Measurements from ENCODE around the gene FNDC5.
"Not testable (repeated sequence)": the region's sequence is repeated elsewhere in the genome, so short reads cannot be mapped to it uniquely, and the experiment has no call there.

FNDC5 gene

DNA sequence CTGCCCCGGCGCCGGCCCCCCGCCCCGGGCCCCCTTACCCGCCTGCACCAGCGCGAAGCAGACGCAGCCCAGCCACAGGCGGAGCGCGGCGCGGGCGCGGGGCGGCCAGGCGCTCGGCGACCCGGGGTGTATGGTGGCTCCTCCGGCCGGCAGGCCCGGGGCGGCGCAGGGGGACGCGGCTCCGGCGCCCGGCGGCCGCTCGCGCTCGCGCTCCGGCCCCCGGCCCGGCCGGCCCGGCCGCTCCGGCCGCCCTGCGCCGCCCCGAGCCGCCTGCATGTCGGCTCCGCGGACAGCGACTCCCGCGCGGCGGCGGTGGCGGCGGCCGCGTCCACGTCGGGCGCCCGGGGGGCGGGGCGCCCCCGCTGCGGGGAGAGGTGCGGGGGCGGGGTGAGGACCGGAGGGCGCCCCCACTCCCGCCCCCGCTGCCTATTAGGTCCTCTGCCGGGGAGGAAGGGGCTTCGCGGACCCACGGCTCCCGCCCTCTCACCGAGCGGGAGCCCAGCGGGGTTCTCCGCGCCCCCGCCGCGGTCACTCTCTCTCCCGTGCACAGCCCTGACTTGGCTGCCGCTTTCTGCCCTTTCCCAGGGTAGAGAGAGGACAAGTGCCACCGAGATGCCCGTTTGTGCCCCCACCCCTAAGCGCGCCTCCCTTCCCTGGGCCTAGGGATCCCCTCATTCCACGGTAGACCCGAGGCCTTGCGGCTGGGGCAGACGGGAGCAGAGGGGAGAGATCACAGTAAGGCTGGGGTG, at the start of gene FNDC5:
Gene FNDC5, minus strand, starts transcription at position 298 of the 749 bp plus-strand sequence.
- peak in 1 of 56 donors; percentile 47 for DNase-seq

DNA sequence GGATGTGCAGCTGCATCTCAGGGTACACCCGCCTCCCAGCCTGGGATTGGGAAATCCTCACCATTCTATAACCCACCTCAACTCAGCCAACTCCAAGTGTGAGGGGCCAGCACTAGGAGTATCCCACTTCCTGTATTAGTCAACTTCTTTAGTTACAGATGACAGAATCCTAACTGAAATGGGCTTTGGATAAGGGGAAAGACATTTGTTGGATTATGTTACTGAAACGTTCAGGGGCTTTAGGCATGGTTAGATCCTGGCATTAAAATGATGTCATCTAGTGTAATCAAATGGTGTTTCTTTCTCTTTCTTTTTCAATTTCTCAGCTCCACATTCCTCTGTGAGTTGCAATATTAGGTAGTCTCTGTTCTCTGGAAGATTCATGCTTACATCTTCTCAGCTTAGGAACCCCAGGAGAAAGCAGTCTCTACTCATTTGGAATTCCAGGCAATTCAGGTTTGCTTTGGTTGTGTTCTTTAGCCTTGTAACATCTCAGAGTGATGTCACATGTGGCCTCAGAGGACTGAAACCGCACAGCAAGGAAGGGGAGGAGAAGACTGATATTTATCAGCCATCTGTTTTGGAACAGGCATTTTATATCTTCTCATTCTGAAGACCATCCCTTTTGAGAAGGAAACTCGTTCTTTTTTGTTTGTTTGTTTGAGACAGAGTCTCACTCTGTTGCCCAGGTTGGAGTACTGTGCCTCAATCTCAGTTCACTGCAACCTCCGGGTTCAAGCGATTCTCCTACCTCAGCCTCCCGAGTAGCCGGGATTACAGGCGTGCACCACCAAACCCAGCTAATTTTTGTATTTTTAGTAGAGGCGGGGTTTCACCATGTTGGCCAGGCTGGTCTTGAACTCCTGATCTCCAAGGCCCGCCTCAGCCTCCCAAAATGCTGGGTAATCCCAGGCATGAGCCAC, 49.4 kb upstream of the FNDC5 start:
- no peak for DNase-seq

DNA sequence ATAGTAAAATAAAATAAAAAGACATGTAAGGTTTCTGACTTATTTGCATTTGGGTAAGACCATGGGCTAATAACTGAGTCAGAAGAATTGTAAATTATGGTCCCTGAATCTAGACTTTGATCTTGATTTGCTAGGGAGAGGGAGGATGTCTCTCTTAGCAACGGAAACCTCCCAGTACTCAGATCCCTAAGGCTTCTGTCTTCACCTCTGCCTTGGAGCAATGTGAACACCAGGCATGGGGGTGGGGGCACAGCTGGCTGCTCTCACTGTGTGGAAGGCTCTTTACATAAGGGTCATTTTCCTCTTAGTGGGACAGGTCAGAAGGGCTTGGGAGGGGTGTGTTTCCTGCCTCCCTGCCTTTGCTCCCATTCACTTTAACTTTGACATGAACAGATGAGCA, 47.5 kb upstream of the FNDC5 start:
- DNase-seq = no peak

DNA sequence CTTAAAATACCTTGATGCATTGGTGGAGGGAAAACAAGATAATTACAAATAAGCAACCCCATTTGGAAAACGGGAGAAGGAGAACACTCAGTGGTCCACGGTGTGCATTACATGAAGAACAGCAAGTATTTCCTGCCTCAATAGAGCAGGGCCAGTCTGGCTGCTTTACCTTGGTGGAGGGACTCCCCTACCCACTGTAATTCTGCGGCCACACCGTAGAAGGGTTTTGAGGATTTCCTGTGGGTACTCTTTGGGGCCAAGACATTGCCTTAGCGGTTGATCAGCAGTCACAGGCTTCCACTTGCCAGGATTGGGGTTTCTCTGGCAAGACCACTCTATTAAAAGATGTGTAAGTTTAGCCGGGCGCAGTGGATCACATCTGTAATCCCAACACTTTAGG, 46.8 kb upstream of the FNDC5 start:
- no peak for DNase-seq

DNA sequence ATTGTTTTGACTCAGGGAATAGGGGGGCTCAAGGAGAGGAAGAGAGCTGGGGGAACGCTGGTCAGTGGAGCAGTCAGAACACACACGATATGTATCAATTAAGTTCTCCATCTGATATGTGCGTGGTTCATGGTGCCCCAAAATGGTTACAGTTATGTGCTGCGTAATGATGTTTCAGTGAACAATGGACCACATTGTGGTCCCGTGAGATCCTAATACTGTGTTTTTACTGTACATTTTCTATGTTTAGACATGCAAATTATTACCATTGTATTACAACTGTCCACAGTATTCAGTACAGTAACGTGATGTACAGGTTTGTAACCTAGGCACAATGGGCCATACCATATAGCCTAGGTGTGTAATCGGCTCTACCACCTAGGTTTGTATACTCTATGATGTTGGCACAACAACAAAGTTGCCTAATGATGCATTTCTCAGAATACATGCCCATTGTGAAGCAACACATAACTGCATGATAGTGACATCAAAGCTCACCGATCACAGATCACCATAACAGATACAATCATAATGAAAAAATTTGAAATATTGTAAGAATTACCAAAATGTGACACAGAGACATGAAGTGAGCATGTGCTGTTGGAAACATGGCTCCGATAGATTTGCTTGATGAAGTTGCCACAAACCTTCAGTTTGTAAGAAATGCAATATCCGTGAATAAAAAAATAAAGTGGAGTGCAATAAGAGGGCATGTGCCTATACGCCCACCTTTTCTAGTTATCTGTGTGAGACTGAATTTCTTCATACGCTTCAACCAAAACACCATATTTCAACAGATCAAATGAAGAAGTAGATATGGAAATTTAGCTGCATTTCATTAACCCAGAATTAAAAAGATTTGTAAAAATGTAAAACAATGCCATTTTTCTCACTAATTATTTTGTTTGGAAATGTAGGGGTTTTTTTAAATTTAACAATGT, 45.3 kb upstream of the FNDC5 start:
- no peak for DNase-seq

DNA sequence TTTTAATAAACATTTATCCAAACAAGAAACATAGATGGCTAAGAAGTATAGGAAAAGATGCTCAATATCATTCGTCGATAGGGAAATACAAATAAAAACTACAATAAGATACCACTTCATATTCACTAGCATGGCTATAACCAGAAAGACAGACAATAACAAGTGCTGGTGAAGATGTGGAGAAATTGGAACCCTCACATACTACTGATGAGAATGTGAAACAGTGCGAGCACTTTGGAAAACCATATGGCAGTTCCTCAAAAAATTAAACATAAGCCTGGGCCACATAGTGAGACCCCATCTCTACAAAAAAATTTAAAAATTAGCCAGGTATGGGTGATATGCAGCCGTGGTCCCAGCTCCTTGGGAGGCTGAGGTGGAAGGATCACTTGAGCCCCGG, 39.6 kb upstream of the FNDC5 start:
- no peak for DNase-seq

DNA sequence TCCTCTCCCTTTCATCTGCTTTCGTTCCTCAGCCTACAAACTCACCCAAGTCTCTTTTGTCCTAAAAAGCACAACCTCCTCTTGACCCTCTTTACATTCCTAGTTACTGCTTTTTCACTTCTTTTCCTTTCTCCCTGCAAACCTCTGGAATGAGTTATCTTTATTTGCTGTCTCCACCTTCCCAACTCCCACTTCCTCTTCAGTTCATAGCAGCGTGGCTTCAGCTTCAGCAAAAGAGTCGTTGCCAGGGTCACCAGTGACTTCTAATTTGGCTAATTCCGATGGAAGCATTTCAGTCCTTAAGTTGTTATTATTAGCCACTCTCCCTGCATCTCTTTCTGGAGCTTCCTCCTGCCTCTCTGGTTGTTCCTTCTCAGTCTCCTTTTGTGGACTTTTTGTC, 36.7 kb upstream of the FNDC5 start:
- no peak for DNase-seq

DNA sequence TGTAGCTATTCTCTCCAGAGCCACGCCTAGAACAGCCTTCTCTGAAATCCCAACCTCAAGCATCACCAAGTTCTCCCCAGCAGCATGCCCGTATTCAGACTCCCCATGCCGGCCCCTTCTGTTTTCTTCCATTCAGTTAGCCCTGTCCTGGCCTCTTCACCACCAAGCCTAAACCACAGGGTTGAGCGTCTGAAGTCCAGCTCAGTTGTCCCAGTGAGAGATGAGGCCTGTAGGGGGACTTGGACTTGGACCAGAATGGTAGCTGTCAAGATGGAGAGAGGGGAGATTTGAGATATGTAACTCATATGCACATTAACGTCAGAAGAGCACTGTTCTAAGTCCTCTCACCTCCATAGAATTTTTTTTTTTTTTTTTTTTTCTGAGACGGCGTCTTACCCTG, 35.9 kb upstream of the FNDC5 start:
- DNase-seq = no peak

DNA sequence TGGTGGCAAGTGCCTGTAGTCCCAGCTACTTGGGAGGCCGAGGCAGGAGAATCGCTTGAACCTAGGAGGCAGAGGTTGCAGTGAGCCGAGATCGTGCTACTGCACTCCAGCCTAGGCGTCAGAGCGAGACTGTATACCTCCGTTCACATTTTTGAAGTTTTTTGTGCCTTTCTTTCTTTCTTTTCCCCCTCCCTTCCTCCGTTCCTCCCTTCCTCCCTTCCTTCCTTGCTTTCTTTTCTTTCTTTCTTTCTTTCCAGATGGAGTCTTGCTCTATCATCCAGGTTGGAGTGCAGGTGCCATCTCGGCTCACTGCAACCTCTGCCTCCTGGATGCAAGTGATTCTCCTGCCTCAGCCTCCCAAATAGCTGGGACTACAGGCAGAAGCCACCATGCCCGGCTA, 34.9 kb upstream of the FNDC5 start:
- DNase-seq = not testable (repeated sequence)

DNA sequence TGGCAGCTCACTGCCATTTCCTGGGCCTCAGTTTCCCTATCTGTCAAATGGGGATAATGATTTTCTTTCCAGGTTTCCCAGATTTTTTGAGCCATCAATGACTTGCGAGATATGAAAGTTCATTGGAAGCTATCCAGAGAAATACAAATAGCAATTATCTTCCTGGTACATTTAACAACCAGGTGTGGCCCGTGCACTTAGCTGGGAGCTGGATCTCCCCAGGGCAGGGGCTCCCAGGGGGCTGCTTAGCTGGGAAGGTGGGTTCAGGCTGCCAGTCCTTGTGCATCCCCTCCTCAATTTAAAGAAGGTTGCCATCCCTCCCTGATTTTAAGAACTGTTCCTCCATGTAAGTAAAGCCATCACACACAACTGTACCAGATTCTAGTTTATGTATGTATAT, 34.1 kb upstream of the FNDC5 start:
- DNase-seq = no peak

DNA sequence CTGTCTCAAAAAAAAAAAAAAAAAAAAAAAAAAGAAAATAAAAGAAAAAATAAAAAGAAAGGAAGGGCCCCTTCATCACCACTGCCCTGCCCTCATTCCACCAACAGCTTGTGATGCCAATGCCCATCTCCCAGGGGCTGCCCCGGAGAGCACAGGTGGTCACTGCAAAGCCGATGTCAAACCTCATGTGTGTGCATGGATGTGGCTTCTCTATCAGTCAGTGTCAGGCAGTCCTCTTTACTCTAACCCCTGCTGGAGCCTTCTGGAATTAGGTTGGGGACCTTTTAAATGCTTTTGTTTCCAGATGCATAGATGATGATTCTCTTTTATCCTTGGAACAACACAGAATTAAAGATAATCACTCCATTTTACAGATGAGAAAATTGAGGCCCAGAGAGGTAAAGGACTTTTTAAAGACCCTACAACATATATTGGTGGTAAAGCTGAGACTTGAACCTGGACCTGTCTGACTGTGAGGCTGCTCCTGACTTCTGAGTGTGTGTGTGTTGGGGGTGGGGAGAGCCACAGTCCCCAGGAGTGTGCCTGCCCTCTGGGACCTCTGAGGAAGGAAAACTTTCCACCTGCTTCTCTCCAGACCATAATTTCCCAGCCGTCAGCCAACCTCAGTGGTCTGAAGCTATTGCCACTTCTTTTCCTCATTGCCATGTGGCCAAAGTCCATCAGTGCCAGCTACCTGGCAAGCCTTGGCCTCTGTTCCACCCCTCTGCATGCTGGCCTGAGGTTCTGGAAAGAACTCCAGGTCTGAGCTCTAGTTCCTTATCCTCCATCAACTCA, 33.5 kb upstream of the FNDC5 start:
- no peak for DNase-seq

DNA sequence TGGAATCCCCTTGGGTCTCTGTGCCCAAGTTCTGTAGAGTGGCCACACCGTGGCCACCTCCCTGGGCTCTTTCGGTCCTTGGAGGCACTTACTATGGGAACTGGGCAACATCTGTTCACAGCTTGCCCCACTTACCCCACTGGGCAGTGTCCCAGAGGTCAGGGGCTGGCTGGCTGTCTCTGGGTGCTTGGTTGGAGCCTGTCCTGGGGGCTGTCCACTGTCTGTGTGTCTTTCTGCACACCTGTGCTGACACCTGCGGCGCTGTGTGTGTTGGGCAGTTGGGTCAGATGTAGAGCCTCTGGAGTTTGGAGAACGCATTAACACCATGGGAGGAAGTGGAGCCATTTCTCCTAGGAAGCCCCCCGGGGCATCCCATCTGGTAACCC, 31.8 kb upstream of the FNDC5 start:
- no peak for DNase-seq

DNA sequence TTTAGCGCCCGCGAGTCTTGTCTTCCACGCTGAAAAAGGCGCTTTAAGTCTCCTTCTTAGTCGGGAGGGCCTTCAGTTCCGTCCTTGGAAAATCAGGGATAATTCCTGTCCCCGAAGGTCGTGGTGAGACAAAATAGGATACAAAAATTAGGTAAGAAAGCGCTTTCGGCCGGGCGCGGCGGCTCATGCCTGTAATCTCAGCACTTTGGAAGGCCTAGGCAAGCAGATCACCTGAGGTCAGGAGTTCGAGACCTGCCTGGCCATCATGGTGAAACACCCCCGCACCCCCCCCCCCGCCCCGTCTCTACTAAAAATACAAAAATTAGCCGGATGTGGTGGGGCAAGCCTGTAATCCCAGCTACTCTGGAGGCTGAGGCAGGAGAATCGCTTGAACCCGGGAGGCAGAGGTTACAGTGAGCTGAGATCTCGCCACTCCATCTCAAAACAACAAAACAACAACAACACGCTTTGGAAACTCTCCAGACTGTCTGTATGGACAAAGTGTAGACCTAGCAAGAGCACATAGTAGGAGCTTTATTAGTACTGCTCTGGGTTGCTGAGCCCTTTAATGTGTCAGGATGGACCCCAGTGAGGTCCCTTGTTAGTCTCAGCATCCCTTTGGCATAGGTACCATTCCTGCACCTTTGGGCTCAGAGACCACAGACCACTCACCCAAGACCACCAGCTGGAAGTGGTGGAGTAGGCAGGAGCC, 31.3 kb upstream of the FNDC5 start:
- no peak for DNase-seq

DNA sequence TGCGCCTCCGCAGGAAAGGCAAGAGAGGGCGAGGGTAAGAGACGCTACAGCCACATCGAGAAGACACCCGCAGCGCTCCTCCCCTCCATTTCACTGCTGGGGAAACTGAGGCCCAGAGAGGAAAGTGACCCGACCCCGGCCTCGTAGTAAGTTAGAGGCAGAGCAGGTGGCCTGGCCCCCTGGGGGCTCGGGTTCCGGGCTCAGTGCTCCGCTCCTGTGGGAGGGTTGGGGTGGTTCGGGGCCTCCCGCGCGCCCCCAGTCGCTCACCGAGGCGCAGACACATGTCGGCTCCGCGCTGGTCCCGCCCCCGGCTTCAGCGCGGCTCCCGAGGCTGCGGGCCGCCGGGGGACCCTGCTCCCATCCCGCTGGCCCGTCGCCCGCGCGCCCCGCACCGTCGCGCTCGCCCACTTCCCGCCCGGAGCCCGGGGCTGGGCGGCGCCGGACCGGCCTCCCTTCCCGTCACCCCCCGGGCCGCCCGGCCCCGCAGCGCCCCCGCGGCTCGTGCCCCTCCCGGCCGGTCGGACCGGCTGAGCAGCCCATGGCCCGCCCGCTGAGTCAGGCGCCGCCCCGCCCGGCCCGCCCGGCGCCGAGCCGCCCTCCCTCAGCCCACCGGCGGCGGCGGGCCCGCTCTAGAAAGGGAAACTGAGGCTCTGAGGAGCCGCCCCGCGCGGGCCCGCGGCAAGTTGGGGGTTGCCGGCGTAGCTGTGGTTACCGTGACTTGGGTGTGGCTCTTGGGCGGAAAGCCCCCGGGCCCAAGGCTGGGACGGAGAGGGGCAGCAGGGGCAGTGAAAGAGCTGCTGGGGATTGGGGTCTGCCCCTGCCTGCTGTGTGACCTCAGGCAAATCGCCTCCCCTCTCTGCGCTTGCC, 30.5 kb upstream of the FNDC5 start, which contains the start of gene TMEM54:
Gene TMEM54, minus strand, starts transcription at position 434 of the 867 bp plus-strand sequence. Its CDS starts 151 bp downstream, at position 283.
- peak in 8 of 56 donors; percentile 20 to 69 (median 37) for DNase-seq

DNA sequence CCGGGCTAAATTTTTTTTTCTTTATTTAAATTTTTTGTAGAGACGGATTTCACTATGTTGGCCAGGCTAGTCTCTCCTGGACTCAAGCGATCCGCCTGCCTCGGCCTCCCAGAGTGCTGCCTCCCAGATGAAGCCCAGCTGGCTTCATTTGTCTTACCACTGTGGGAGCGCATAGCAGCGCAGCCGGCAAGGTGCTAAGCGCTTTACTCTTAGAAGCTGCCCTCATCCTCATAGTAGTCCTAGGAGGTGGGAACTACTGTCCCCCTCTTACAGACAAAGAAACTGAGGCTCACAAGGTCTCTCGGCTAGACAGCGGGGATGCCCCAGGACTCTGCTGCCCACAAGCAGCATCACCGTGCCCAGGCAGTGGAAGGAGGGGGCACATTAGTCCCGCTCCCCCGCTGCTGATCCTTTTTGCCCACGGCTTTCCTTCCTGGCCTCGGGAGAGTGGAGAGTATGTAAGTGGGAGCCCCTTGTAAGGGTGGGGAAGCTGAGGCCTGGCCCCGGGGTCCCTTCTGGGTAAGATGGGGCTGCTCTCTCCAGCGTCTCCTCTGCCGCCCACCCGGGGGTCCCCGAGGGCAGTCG, 29.8 kb upstream of the FNDC5 start:
- DNase-seq = no peak

DNA sequence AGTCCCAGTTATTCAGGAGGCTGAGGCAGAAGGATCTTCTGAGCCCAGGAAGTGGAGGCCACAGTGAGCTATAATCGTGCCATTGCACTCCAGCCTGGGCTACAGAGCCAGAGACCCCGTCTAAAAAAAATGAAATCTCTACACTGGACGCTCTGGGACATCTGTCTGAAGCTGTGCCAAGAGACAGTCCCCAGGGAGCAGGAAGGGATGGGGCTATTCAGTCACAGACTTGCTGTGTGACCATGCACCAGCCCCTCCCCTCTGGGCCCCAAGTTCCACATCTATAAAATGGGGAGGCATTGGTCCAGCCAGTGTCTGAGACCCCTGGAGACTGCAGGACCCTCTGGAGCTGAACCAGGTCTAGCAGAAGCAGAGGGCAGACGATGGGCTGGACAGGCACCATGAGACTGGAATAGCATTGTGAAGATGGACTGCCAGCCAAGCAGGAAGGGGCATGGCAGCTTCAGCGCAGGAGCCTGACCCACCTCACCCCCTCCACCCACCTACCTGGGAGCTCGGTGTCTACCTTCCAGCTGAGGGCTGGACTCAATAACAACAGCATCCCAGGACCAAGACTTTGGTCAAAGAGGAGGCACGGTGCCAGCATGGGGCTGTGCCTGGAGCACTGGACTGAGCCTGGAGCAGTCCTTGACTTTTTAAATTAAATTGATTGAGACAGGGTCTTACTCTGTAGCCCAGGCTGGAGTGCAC, 29.0 kb upstream of the FNDC5 start:
- DNase-seq = no peak

DNA sequence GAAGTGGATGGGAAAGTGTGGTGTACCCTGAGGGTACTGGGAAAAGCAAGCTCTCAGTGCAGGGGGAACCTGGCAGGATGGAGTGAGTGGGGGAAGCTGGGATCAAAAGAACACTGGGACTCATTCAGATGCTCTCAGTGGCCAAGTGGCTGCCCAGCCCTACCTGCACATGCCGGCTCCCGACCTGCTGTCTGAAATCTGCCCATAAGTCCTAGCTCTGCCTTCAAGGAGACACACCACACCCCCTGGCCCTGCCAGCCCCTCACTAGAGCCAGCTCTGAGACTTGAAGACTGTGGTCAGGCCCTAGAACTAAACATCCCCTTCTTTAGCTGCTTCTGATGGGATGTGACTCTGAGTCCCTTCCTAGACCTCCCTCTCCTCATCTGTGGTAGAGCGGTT, 28.2 kb upstream of the FNDC5 start:
- DNase-seq = no peak

DNA sequence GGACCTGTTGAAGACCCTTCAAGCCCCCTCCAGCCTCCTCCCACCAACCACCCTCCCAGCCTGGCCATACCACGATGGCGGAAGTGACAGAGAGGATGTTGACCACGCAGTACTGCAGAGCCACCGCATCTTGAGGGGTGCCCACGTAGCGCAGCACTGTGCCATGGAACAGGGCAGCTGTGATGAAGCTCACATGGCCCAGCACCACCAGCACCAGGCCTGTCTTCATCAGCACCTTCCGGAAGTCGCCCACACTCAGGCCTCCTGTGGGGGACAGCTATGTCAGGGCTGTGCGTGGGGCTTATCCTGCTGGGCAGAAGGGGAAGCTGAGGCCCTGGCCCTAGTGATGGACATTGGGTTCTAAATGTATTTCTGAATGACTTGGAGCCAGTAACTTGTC, 27.3 kb upstream of the FNDC5 start:
- DNase-seq = no peak

All from nucleus accumbens (tissue), 56 donors.